Measurements from ENCODE around the gene THSD7B.

Gene THSD7B

DNA sequence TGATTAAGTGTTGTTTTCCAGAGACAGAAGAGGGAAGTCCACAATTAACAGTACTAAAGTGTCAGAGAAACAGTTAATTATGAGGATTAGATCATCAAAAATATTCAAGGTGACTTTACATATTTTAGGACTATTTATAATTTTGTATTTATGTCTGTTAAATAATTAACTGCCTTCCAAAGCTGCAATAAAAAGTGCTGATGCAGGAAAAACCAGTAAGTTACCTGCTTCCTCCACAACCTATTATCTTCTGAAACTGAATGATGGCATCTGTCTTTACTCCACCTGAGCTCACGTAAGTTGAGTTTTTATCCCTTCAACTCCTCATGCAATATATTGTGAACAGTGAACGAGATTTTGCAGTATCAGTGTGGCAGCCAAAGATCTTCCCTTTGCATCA lies 570.7 kb downstream of the THSD7B start:
- H3K27ac ChIP-seq, result no peak overlapping the region
- H3K27me3 ChIP-seq (ENCODE audit: control insufficient read depth, insufficient read depth, low read length), result no peaks in the 10 kb centered on the region
- TF ChIP-seq, protein P1, sequence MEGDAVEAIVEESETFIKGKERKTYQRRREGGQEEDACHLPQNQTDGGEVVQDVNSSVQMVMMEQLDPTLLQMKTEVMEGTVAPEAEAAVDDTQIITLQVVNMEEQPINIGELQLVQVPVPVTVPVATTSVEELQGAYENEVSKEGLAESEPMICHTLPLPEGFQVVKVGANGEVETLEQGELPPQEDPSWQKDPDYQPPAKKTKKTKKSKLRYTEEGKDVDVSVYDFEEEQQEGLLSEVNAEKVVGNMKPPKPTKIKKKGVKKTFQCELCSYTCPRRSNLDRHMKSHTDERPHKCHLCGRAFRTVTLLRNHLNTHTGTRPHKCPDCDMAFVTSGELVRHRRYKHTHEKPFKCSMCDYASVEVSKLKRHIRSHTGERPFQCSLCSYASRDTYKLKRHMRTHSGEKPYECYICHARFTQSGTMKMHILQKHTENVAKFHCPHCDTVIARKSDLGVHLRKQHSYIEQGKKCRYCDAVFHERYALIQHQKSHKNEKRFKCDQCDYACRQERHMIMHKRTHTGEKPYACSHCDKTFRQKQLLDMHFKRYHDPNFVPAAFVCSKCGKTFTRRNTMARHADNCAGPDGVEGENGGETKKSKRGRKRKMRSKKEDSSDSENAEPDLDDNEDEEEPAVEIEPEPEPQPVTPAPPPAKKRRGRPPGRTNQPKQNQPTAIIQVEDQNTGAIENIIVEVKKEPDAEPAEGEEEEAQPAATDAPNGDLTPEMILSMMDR (IDR thresholded peaks at IDR 0.05), result no peak

DNA sequence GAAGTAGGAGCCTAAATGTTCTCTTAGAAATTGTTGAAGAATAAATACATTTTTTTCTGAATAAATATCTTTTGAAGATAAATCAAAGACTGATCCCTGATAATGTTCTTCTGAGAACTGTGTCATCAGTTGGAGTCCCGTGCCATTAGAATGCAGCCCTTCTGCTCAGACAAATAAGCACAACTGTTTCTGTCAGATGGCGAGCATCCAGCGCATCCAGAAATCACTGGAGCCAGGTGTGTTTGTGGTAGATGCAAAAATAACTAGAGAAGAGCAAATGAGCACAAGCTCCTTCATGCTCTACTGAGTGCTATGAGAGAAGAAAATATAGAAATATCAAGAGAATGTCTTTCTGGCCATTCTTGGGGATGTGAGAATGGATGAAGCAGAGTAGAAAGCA lies 573.7 kb downstream of the THSD7B start:
- Histone ChIP-seq H3K27me3 (ENCODE audit: control insufficient read depth, insufficient read depth, low read length) (no peaks in the 10 kb centered on the region), H3K27ac (no peak overlapping the region), H3K36me3 (ENCODE audit: control insufficient read depth, insufficient read depth, low read length) (no peaks in the 10 kb centered on the region), H3K9me3 (ENCODE audit: control insufficient read depth, low read length) (no peaks in the 10 kb centered on the region), H3K79me2 (no peaks in the 10 kb centered on the region), H3K9ac (no peak overlapping the region), H2AFZ (no peak overlapping the region), H3K4me1 (no peaks in the 10 kb centered on the region), H3K4me2 (ENCODE audit: low read length) (no peak overlapping the region), H3K4me3 (ENCODE audit: low read depth, low read length) (no peak overlapping the region)
- TF ChIP-seq, protein P1 (IDR thresholded peaks at IDR 0.05), result no peak

More for the DNA sequence above, 570.7 kb downstream of the THSD7B start:
- Histone ChIP-seq H2AFZ (no peak overlapping the region), H3K4me2 (ENCODE audit: low read length) (no peak overlapping the region), H3K4me3 (ENCODE audit: low read depth, low read length) (no peak overlapping the region), H3K9ac (no peak overlapping the region), H3K79me2 (no peaks in the 10 kb centered on the region), H3K4me1 (no peaks in the 10 kb centered on the region), H3K9me3 (ENCODE audit: control insufficient read depth, low read length) (no peaks in the 10 kb centered on the region), H3K36me3 (ENCODE audit: control insufficient read depth, insufficient read depth, low read length) (no peaks in the 10 kb centered on the region)

DNA sequence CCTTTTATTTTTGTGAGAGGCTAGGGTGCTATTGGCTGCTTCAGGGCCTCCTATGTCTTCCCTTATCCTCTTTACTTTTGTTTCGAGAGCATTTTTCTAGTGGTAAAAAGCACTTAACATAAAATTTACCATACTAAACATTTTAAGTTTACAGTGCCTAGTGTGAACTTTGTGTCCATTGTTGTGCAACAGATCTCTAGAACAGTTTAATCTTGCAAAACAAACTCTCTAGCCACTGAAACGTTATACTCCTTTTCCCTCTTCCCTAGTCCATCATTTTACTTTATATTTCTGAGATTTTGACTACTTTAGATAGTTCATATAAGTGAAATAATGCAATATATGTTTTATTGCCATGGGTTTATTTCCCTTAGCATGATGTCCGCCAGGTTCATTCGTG lies 580.6 kb downstream of the THSD7B start:
- Histone ChIP-seq H3K4me2 (ENCODE audit: low read length) (no peak overlapping the region), H3K79me2 (no peaks in the 10 kb centered on the region), H2AFZ (no peak overlapping the region), H3K9me3 (ENCODE audit: control insufficient read depth, low read length) (no peaks in the 10 kb centered on the region), H3K27ac (no peak overlapping the region), H3K36me3 (ENCODE audit: control insufficient read depth, insufficient read depth, low read length) (no peaks in the 10 kb centered on the region), H3K27me3 (ENCODE audit: control insufficient read depth, insufficient read depth, low read length) (no peaks in the 10 kb centered on the region), H3K4me3 (ENCODE audit: low read depth, low read length) (no peak overlapping the region), H3K9ac (no peak overlapping the region), H3K4me1 (no peaks in the 10 kb centered on the region)
- TF ChIP-seq, protein P1 (IDR thresholded peaks at IDR 0.05), result no peak

DNA sequence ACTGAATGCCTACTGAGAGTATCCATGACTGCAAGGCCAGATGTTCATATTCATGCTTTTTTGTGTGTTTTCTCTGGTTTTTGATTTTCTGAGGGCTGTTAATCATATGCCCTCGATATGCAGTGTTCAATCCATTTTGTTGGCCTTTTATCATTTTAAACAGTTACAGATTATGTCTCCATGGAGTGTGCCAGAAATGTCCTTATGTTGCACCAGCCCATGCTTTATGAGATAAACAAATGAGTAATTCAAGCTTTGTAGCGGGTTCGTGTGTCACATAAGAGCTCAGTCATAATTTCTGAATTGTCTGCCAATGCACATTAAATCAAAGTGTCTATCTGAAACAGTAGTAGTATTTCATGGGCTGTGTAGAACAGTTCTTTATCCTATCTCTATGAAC lies 583.0 kb downstream of the THSD7B start:
- Histone ChIP-seq H3K27me3 (ENCODE audit: control insufficient read depth, insufficient read depth, low read length) (no peaks in the 10 kb centered on the region), H3K4me3 (ENCODE audit: low read depth, low read length) (no peak overlapping the region), H3K9ac (no peak overlapping the region), H3K79me2 (no peaks in the 10 kb centered on the region), H2AFZ (no peak overlapping the region), H3K36me3 (ENCODE audit: control insufficient read depth, insufficient read depth, low read length) (no peaks in the 10 kb centered on the region), H3K4me1 (no peaks in the 10 kb centered on the region), H3K27ac (no peak overlapping the region), H3K4me2 (ENCODE audit: low read length) (no peak overlapping the region), H3K9me3 (ENCODE audit: control insufficient read depth, low read length) (no peaks in the 10 kb centered on the region)
- TF ChIP-seq, protein P1 (IDR thresholded peaks at IDR 0.05), result no peak

DNA sequence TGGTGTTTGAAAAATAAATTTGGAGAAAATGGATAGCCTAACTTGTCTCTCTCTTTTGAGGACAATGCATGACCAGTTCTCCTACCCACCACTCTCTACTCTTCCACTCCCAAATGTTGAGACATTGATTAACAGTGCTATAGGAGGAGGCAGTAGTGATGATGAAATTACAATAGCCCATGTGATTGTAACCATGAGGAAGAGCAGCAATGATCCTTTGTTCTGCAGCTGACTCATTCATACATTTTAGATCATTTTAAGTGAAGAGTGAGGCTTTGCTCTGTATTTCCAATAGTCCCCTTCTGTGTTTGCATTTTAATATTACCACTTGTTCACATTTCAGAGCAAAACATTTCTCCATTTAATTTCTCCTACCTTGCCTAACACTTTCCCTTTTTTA lies 592.3 kb downstream of the THSD7B start:
- Histone ChIP-seq H3K27ac (no peak overlapping the region), H3K4me2 (ENCODE audit: low read length) (no peak overlapping the region), H3K4me1 (no peaks in the 10 kb centered on the region), H3K27me3 (ENCODE audit: control insufficient read depth, insufficient read depth, low read length) (no peaks in the 10 kb centered on the region), H3K4me3 (ENCODE audit: low read depth, low read length) (no peak overlapping the region), H2AFZ (no peak overlapping the region), H3K36me3 (ENCODE audit: control insufficient read depth, insufficient read depth, low read length) (no peaks in the 10 kb centered on the region), H3K79me2 (no peaks in the 10 kb centered on the region), H3K9me3 (ENCODE audit: control insufficient read depth, low read length) (no peaks in the 10 kb centered on the region), H3K9ac (no peak overlapping the region)
- TF ChIP-seq, protein P1 (IDR thresholded peaks at IDR 0.05), result no peak
